Naive B cell (primary cell): Measurements from ENCODE around the gene ARID3B. TPM values are rescaled to one million over a fixed set of nuclear protein-coding genes. Genes with fewer than 3 reads are reported as not detected.
"Not testable (repeated sequence)": the region's sequence is repeated elsewhere in the genome, so short reads cannot be mapped to it uniquely, and the experiment has no call there.

ENCODE experiments used
- ATAC-seq, 2 donors: fragments of 150-1000 bp; cut with Tn5 transposase; 2 replicates each; pipeline ENCODE4 v1.10.0; 2021; ENCODE audit warnings: low read depth in 2 of 2, mild to moderate bottlenecking in 2 of 2, moderate library complexity in 2 of 2
- DNase-seq: peaks from one replicate; pipeline ENCODE4 v3.0.0; 2022
- H3K27ac Mint-ChIP-seq, 6 donors: one replicate each; pipeline ENCODE4 v1.8.0; 2020 to 2022; ENCODE audit warnings: mild to moderate bottlenecking in 6 of 6, mixed read lengths in 6 of 6, moderate library complexity in 5 of 6, inconsistent platforms in 2 of 6
- H3K27me3 Mint-ChIP-seq, 3 donors: one replicate each; pipeline ENCODE4 v1.8.0; 2021 to 2022; ENCODE audit warnings: mixed read lengths in 3 of 3, mild to moderate bottlenecking in 1 of 3
- H3K36me3 Mint-ChIP-seq, 2 donors: one replicate each; pipeline ENCODE4 v1.8.0; 2020 to 2022; ENCODE audit warnings: mixed read lengths in 2 of 2, inconsistent platforms in 1 of 2, mild to moderate bottlenecking in 1 of 2
- H3K4me1 Mint-ChIP-seq, 3 donors: one replicate each; pipeline ENCODE4 v1.8.0; 2020 to 2022; ENCODE audit warnings: mixed read lengths in 3 of 3, inconsistent platforms in 1 of 3, mild to moderate bottlenecking in 1 of 3, moderate library complexity in 1 of 3
- H3K4me3 Mint-ChIP-seq, 8 donors: one replicate each; pipeline ENCODE4 v1.8.0; 2020 to 2022; ENCODE audit warnings: mild to moderate bottlenecking in 8 of 8, mixed read lengths in 8 of 8, moderate library complexity in 8 of 8, inconsistent platforms in 2 of 8
- H3K9me3 Mint-ChIP-seq, 7 donors: one replicate each; pipeline ENCODE4 v1.8.0; 2020 to 2022; ENCODE audit warnings: mixed read lengths in 7 of 7, mild to moderate bottlenecking in 5 of 7, inconsistent platforms in 2 of 7, moderate library complexity in 1 of 7
- polyA plus RNA-seq, 6 donors: library from polyadenylated mRNA; unstranded; fragments of 300-500 nt; fragmentation: Illumina TruSeq; gene quantifications; one replicate each; pipeline ENCODE4 v1.2.3, GENCODE V29; 2021; ENCODE audit warnings: low read depth in 6 of 6

The ARID3B gene
- polyA plus RNA-seq, 6 donors from 2014 or later = 3.0 to 13.6 (median 5.4) TPM

DNA sequence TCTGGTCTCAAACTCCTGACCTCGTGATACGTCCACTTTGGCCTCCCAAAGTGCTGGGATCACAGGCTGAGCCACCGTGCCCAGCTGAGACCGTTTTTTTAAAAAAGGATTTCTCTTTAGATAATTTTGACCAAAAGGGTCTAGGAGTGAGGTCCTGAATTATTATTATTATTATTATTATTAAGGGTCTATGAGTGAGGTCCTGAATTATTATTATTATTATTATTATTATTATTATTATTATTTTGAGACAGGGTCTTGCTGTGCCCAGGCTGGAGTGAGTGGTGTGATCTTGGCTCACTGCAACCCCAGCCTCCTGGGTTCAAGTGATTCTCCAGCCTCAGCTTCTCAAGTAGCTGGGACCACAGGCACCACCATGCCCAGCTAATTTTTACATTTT, 20.6 kb upstream of the ARID3B start:
- Mint-ChIP-seq H3K4me3 (no peak overlapping the region), H3K4me1 (no peaks in the 10 kb centered on the region), H3K27me3 (no peaks in the 10 kb centered on the region)

GRCh38 chr15:74523982-74524381, 17.0 kb upstream of the ARID3B start:
- DNase-seq = no peak
- Mint-ChIP-seq H3K4me3 (no peak overlapping the region), H3K4me1 (no peaks in the 10 kb centered on the region), H3K9me3 (no peaks in the 10 kb centered on the region), H3K36me3 (no peaks in the 10 kb centered on the region), H3K27me3 (no peaks in the 10 kb centered on the region), H3K27ac (peak overlapping the region in 1 of 6 donors; percentile 49)
- no peak for ATAC-seq

More for the DNA sequence above, 20.6 kb upstream of the ARID3B start:
- Mint-ChIP-seq H3K9me3 (no peaks in the 10 kb centered on the region), H3K36me3 (no peaks in the 10 kb centered on the region), H3K27ac (peak overlapping the region in 1 of 6 donors; percentile 62)
- no peak for ATAC-seq
- no peak for DNase-seq

DNA sequence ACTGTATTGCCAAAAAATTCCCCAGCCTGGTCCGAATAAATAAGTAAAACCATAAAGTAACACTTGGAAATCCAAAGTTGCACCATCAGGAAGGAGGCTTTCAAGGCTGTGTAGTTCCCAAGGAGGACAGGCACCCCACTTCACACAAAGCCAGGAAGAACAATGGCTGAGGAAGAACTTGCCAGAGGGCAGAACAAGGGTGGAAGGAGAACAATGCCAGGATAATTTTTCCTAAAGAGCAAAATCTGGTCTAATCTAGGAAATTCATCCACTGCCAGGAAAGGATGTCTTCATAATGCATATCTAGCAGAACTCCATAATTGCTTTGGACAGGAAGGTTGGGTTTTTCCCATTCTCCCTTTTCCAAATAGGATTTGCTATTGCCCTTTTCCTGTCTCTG, 15.7 kb upstream of the ARID3B start:
- no peak for DNase-seq
- no peak overlapping the region for H3K4me3 Mint-ChIP-seq
- H3K27ac Mint-ChIP-seq = no peak overlapping the region
- no peaks in the 10 kb centered on the region for H3K36me3 Mint-ChIP-seq
- no peaks in the 10 kb centered on the region for H3K27me3 Mint-ChIP-seq
- no peaks in the 10 kb centered on the region for H3K9me3 Mint-ChIP-seq
- no peak for ATAC-seq
- no peaks in the 10 kb centered on the region for H3K4me1 Mint-ChIP-seq

GRCh38 chr15:74525945-74526344, 15.1 kb upstream of the ARID3B start:
- Mint-ChIP-seq H3K4me1 (no peaks in the 10 kb centered on the region), H3K4me3 (no peak overlapping the region), H3K36me3 (no peaks in the 10 kb centered on the region)

GRCh38 chr15:74528876-74529275, 12.1 kb upstream of the ARID3B start:
- no peaks in the 10 kb centered on the region for H3K27me3 Mint-ChIP-seq

More at GRCh38 chr15:74525945-74526344, 15.1 kb upstream of the ARID3B start:
- no peak overlapping the region for H3K27ac Mint-ChIP-seq
- DNase-seq (no peak), ATAC-seq (no peak)
- no peaks in the 10 kb centered on the region for H3K9me3 Mint-ChIP-seq
- H3K27me3 Mint-ChIP-seq = no peaks in the 10 kb centered on the region

DNA sequence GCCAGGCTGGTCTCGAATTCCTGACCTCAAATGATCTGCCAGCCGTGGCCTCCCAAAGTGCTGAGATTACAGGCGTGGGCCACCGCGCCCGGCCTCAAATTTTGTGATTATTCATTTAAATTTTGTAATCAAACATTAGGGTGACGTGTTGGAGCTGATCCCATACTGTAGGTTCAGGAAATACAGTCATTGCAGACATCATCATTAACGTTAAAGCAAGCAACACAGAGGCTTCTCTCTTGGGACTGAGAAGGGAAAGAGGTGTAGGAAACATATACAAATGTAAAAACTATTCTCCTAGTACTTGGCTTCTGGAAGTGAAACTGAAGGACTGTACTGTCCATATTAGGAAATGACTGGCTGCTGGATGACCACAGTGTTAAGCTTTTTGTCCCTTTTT, 11.1 kb upstream of the ARID3B start:
- Mint-ChIP-seq H3K36me3 (no peaks in the 10 kb centered on the region), H3K27ac (no peak overlapping the region), H3K9me3 (no peaks in the 10 kb centered on the region), H3K27me3 (no peaks in the 10 kb centered on the region), H3K4me1 (no peaks in the 10 kb centered on the region), H3K4me3 (no peak overlapping the region)
- no peak for DNase-seq
- no peak for ATAC-seq

More at GRCh38 chr15:74528876-74529275, 12.1 kb upstream of the ARID3B start:
- no peaks in the 10 kb centered on the region for H3K9me3 Mint-ChIP-seq
- H3K4me3 Mint-ChIP-seq = no peak overlapping the region
- no peak for DNase-seq
- no peak overlapping the region for H3K27ac Mint-ChIP-seq
- no peak for ATAC-seq
- H3K36me3 Mint-ChIP-seq = no peaks in the 10 kb centered on the region
- H3K4me1 Mint-ChIP-seq = no peaks in the 10 kb centered on the region

DNA sequence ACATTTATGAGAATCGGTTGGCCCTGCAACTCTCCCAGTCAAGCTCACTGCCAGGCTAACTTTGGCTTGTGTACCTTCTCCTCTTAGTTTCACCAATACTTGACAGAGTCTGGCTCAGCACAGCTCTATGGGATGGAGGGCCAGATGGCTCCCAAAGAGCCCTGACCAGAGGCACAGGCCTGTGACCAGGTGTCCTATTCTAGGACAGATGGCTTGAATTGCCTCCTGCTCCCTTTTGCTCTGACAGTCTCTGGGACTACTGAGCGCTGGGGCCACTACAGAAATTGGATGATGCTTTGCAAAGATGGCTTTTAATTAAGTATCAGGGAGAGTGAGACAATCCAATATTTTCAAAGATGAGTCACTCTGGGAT, 10.3 kb upstream of the ARID3B start:
- Mint-ChIP-seq H3K36me3 (no peaks in the 10 kb centered on the region), H3K9me3 (no peaks in the 10 kb centered on the region), H3K4me1 (peaks cover 0 to 4% (median 0%) of the 10 kb centered on the region in 3 donors), H3K27me3 (no peaks in the 10 kb centered on the region), H3K27ac (peak overlapping the region in 2 of 6 donors; percentile 26 to 77), H3K4me3 (no peak overlapping the region)
- ATAC-seq (no peak), DNase-seq (no peak)

DNA sequence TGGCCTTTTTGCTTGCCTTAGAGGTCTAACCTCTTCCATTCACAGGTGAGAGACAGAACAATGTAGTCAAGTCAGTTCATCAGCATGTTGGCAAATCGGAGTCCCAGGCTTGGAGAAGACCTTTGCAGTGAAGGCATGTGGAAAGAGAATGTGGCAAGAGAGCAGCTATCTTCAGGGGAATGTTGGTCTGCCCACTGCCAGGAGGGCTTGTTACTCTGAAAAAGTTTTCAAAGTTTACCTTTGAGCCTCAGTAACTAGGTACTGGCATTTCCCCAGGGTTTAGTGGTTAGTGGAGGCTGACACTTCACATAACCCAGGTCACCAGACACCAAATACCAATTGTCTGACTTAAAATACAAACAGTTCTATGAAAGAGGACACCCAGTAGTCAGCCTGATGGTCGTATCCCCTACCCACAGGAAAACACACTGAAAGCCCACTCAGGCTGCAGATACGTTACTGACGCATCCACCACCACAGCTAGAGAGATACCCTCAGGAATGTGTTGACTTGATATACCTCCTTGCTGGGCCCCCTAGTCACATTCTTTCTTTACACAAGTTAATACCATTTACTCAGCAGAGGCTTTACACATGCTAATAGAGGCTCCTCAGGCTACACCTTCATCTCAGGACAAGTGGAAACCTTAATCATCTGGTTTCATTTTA, 9.7 kb upstream of the ARID3B start:
- H3K36me3 Mint-ChIP-seq = no peaks in the 10 kb centered on the region
- ATAC-seq (no peak), DNase-seq (no peak)
- H3K27me3 Mint-ChIP-seq = no peaks in the 10 kb centered on the region
- no peak overlapping the region for H3K4me3 Mint-ChIP-seq
- H3K4me1 Mint-ChIP-seq = peaks cover 0 to 4% (median 0%) of the 10 kb centered on the region in 3 donors
- H3K9me3 Mint-ChIP-seq = no peaks in the 10 kb centered on the region
- peak overlapping the region in 1 of 6 donors; percentile 77 for H3K27ac Mint-ChIP-seq

DNA sequence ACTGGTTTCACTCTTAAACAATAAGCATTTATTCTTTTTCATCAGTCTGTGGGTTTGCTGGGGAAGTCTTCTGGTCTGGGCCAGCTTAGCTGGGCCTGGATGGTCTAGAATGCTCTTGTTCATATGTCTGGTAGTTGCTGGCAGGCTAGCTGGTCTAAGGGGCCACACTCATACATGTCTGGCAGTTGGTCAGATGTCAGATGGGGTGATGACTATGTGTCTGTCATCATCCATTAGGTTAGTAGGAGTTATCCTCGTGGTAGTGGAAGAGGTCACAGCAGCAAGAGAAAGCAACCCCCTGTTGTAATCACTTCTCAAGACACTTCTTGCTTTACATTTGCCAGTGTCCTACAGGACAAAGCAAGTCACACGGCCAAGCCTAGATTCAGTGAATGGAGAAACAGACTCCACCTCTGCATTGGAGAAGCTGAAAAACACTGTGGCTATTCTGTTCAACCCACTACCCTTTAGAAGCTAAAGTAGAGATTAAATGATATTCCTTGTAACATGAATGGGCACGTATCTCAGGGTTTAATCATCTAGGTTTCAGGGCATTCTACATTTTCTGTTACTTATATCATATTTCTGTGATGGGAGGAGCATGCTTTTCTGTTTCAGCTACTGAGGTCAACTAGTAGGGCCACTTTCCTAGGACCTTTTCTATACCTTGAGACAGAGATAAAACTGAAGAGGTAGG, 5.5 kb upstream of the ARID3B start:
- H3K27ac Mint-ChIP-seq = peak overlapping the region in 1 of 6 donors; percentile 12

GRCh38 chr15:74537736-74538135, 3.3 kb upstream of the ARID3B start:
- Mint-ChIP-seq H3K4me3 (peak overlapping the region in 1 of 8 donors; percentile 42), H3K27ac (peak overlapping the region in 1 of 6 donors; percentile 2), H3K9me3 (no peaks in the 10 kb centered on the region), H3K27me3 (no peaks in the 10 kb centered on the region), H3K4me1 (peaks cover 28 to 38% (median 31%) of the 10 kb centered on the region in 3 donors), H3K36me3 (no peaks in the 10 kb centered on the region)
- DNase-seq (no peak), ATAC-seq (no peak)

More for the DNA sequence above, 5.5 kb upstream of the ARID3B start:
- Mint-ChIP-seq H3K4me1 (peaks cover 7 to 18% (median 12%) of the 10 kb centered on the region in 3 donors), H3K9me3 (no peaks in the 10 kb centered on the region), H3K27me3 (no peaks in the 10 kb centered on the region), H3K36me3 (no peaks in the 10 kb centered on the region), H3K4me3 (peak overlapping the region in 1 of 8 donors; percentile 67)
- ATAC-seq (no peak), DNase-seq (no peak)

DNA sequence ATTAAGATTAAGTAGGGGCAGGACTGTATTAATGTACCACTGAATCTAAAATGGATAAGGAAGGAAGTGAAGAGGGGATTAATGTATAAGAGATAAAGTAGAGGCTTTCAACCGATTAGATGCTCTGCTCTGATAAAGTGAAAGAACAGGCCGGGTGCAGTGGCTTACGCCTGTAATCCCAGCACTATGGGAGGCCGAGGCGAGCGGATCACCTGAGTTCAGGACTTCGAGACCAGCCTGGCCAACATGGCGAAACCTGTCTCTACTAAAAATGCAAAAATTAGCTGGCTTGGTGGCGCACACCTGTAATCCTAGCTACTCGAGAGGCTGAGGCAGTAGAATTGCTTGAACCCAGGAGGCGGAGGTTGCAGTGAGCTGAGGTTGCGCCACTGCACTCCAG, 1.5 kb upstream of the ARID3B start:
- peaks cover 41 to 46% (median 42%) of the 10 kb centered on the region in 3 donors for H3K4me1 Mint-ChIP-seq
- not testable (repeated sequence) for ATAC-seq

GRCh38 chr15:74540161-74540760, 759 bp upstream of the ARID3B start:
- Mint-ChIP-seq H3K4me3 (peak overlapping the region; percentile 95 to 99 (median 98)), H3K9me3 (no peaks in the 10 kb centered on the region), H3K4me1 (peaks cover 41 to 46% (median 42%) of the 10 kb centered on the region in 3 donors), H3K27me3 (no peaks in the 10 kb centered on the region), H3K27ac (peak overlapping the region; percentile 93 to 100 (median 96)), H3K36me3 (no peaks in the 10 kb centered on the region)
- peak in 1 of 2 donors; percentile 8 for ATAC-seq
- peak; percentile 12 for DNase-seq

More for the DNA sequence above, 1.5 kb upstream of the ARID3B start:
- not testable (repeated sequence) for H3K36me3 Mint-ChIP-seq, H3K9me3 Mint-ChIP-seq, DNase-seq, H3K27me3 Mint-ChIP-seq
- Mint-ChIP-seq H3K4me3 (peak overlapping the region in 7 of 8 donors; percentile 64 to 81 (median 75)), H3K27ac (peak overlapping the region in 2 of 6 donors; percentile 48 to 49)

DNA sequence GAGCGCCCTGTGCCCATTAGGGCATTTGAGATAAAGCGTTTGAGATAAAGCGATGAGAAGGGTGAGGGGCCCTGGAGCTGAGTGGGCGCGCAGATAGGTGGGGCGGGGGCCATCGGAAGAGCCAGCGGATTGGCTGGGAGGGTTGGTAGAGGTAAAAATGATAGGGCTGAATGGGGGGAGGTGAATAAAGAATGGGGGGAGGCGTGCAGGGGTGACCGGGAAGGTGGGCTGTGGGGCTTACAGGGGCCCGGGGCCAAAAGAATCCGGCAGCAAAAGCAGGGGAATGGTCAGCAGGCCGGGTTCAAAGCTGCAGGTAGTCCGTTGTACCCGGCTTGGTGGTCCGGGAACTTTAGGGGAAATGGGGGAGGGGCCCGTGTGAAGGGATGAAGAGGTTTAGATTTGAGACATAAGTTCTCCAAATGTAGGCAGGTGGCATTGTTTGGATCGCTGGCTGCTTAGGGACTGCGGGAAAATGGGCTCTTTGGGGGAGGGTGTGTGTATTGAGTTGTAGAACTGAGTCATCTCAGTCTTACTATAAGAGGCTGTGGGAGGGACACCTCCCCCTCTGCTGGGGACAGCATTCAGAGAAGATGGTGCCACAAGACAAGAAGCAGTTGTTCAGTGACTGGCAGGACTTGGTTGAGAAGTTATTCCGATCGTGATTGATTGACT, 610 bp downstream of the ARID3B start:
- H3K27ac Mint-ChIP-seq = peak overlapping the region in 5 of 6 donors; percentile 70 to 93 (median 90)
- H3K27me3 Mint-ChIP-seq = no peaks in the 10 kb centered on the region
- H3K36me3 Mint-ChIP-seq = no peaks in the 10 kb centered on the region
- H3K4me3 Mint-ChIP-seq = peak overlapping the region; percentile 90 to 98 (median 95)
- H3K9me3 Mint-ChIP-seq = no peaks in the 10 kb centered on the region
- peak; percentile 12 to 24 for ATAC-seq
- H3K4me1 Mint-ChIP-seq = peaks cover 52 to 56% (median 55%) of the 10 kb centered on the region in 3 donors
- DNase-seq = peak; percentile 38
